Measurements from ENCODE around the gene GDPGP1. TPM values are rescaled to one million over a fixed set of nuclear protein-coding genes. Genes with fewer than 3 reads are reported as not detected.
A peak's percentile ranks its signal among the peaks of the same experiment; 100 is the strongest.

GDPGP1 gene
- total and polyA plus RNA-seq, 2 donors (not counting 1 experiment from before 2014, with no cell fraction given) = 9.3 to 10.4 TPM

DNA sequence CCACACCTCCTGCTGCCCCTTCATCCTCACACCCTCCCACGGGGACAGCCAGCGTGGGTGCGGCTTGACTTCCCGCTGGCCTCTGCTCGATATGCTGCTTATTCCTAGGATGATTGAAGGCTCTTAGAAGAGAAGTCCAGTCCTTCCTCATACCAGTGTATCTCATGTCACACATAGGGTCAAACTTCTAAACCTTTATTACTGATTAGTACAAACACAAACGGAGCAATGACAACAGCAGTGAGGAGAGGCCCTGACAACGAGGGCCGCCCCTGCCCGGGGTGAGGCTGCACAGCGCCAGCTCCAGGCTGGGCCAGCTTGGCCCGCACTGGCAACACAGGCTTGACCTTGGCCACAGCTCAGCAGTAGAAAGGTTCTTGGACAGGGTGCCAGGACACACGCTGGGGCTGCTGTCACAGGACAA is 3.9 kb upstream of the GDPGP1 start:
- CTCF ChIA-PET = interaction anchor here (0.8 to 4.7 kb wide), 4 partner anchors 11 to 57 kb away, joined by 3 to 102 read pairs (median 5); partner anchors contain the start of gene SEMA4B
- POLR2A ChIA-PET = interaction anchor here (1.1 to 4.8 kb wide), 4 partner anchors 9 to 39 kb away, joined by 8 to 56 read pairs (median 30); partner anchors contain the start of gene NGRN
- no peaks in the 10 kb centered on the region for H3K9me3 ChIP-seq (ENCODE audit: control extremely low read depth in 1 of 3, control insufficient read depth in 2 of 3, insufficient read depth in 1 of 3, low read length in 2 of 3)
- H2AFZ ChIP-seq (ENCODE audit: insufficient read depth, low read depth, low read length, poor library complexity, severe bottlenecking) = no peak overlapping the region
- H3K4me3 ChIP-seq (ENCODE audit: control extremely low read depth in 1 of 5, extremely low read depth in 1 of 5, insufficient read depth in 1 of 5, low read depth in 2 of 5, low read length in 4 of 5) = no peak overlapping the region
- peaks cover 0 to 60% of the 10 kb centered on the region in 2 experiments for H3K36me3 ChIP-seq (replicated peaks in 1 of 2; ENCODE audit: control extremely low read depth in 1 of 2, control insufficient read depth in 1 of 2, extremely low read depth in 1 of 2, insufficient read depth in 2 of 2, low read length in 1 of 2)
- peaks cover 51% of the 10 kb centered on the region for H3K4me1 Mint-ChIP-seq
- H3K9ac ChIP-seq (ENCODE audit: low read length) = peak overlapping the region; percentile 42
- H3K27me3 Mint-ChIP-seq = no peaks in the 10 kb centered on the region
- H4K20me1 ChIP-seq (ENCODE audit: control insufficient read depth, insufficient read depth, low read length, poor library complexity, severe bottlenecking) = peaks cover 45% of the 10 kb centered on the region
- TF ChIP-seq CTCF (IDR thresholded peaks at IDR 0.05) (no peak), EZH2 (IDR thresholded peaks at IDR 0.05; ENCODE audit: borderline replicate concordance, insufficient read depth, low read depth, low read length, poor library complexity, severe bottlenecking) (no peak)
- H3K27me3 ChIP-seq (replicated peaks in 1 of 4; ENCODE audit: control extremely low read depth in 1 of 4, control insufficient read depth in 3 of 4, insufficient read depth in 4 of 4, low read length in 3 of 4) = no peaks in the 10 kb centered on the region
- intact Hi-C loops (cut with micrococcal nuclease) = loop anchor here (5.0 kb wide), 3 partner anchors 57 to 172 kb away; partner anchors contain the start of gene IDH2
- peak overlapping the region; percentile 90 for H3K4me2 ChIP-seq (replicated peaks; ENCODE audit: low read depth, low read length, poor library complexity, severe bottlenecking)
- H3K4me3 Mint-ChIP-seq = peak overlapping the region; percentile 64
- WGBS (ENCODE audit: insufficient coverage) = 93% methylated on average over 5 of the region's 12 CpGs
- peaks cover 40 to 49% of the 10 kb centered on the region in 2 donors for H3K4me1 ChIP-seq (ENCODE audit: control insufficient read depth in 2 of 2, insufficient read depth in 2 of 2, low read length in 2 of 2)
- no peaks in the 10 kb centered on the region for H3K9me3 Mint-ChIP-seq (ENCODE audit: insufficient read depth)
- DNase-seq (no peak), ATAC-seq (ENCODE audit: low read depth) (no peak)
- peaks cover 41% of the 10 kb centered on the region for H3K79me2 ChIP-seq (ENCODE audit: control insufficient read depth, insufficient read depth, low read length)
- H3K27ac Mint-ChIP-seq = peak overlapping the region; percentile 97
- peak overlapping the region; percentile 88 to 99 for H3K27ac ChIP-seq (ENCODE audit: low read length in 2 of 2)

DNA sequence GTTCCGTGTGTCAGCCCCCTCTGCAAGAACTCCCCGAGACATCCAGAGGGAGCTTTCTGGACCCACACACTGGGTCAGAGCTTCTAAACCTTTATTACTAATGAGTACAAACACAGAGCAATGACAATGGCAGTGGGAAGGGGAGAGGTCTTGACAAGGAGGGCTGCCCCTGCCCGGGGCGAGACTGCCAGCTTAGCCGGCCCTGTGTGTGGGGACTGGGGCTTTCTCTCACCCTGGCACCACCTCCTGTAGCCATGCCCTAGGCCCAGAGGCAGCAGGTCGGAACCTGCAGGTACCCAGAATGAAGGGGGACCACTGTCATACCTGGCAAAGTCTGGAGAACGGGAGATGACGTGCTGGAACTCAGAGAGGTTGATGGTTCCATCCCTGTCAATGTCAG is 3.4 kb upstream of the GDPGP1 start:
- peak overlapping the region; percentile 97 for H3K4me3 Mint-ChIP-seq
- WGBS (ENCODE audit: insufficient coverage) = 93% methylated on average over 5 of the region's 8 CpGs
- intact Hi-C loops (cut with micrococcal nuclease) = loop anchor here (1.0 to 5.0 kb wide), 4 partner anchors 11 to 172 kb away; partner anchors contain the start of gene IDH2
- peak overlapping the region in 3 of 5 experiments; percentile 5 to 38 (median 6) for H3K4me3 ChIP-seq (ENCODE audit: control extremely low read depth in 1 of 5, extremely low read depth in 1 of 5, insufficient read depth in 1 of 5, low read depth in 2 of 5, low read length in 4 of 5)
- H3K27ac Mint-ChIP-seq = peak overlapping the region; percentile 97
- H3K27me3 ChIP-seq (replicated peaks in 1 of 4; ENCODE audit: control extremely low read depth in 1 of 4, control insufficient read depth in 3 of 4, insufficient read depth in 4 of 4, low read length in 3 of 4) = no peaks in the 10 kb centered on the region
- H3K9ac ChIP-seq (ENCODE audit: low read length) = peak overlapping the region; percentile 42
- DNase-seq (no peak), ATAC-seq (ENCODE audit: low read depth) (no peak)
- peaks cover 0 to 55% of the 10 kb centered on the region in 2 experiments for H3K36me3 ChIP-seq (replicated peaks in 1 of 2; ENCODE audit: control extremely low read depth in 1 of 2, control insufficient read depth in 1 of 2, extremely low read depth in 1 of 2, insufficient read depth in 2 of 2, low read length in 1 of 2)
- H3K4me1 Mint-ChIP-seq = peaks cover 52% of the 10 kb centered on the region
- H2AFZ ChIP-seq (ENCODE audit: insufficient read depth, low read depth, low read length, poor library complexity, severe bottlenecking) = peak overlapping the region; percentile 31
- H3K79me2 ChIP-seq (ENCODE audit: control insufficient read depth, insufficient read depth, low read length) = peaks cover 36% of the 10 kb centered on the region
- TF ChIP-seq EZH2 (IDR thresholded peaks at IDR 0.05; ENCODE audit: borderline replicate concordance, insufficient read depth, low read depth, low read length, poor library complexity, severe bottlenecking) (no peak), CTCF (IDR thresholded peaks at IDR 0.05) (no peak)
- no peaks in the 10 kb centered on the region for H3K9me3 Mint-ChIP-seq (ENCODE audit: insufficient read depth)
- CTCF ChIA-PET = interaction anchor here (0.8 to 4.7 kb wide), 5 partner anchors 11 to 56 kb away, joined by 3 to 102 read pairs (median 7); partner anchors contain the start of gene SEMA4B
- H3K4me1 ChIP-seq (ENCODE audit: control insufficient read depth in 2 of 2, insufficient read depth in 2 of 2, low read length in 2 of 2) = peaks cover 40 to 50% of the 10 kb centered on the region in 2 donors
- peak overlapping the region; percentile 88 to 99 for H3K27ac ChIP-seq (ENCODE audit: low read length in 2 of 2)
- POLR2A ChIA-PET = interaction anchor here (1.0 to 4.8 kb wide), 9 partner anchors 10 to 705 kb away, joined by 3 to 56 read pairs (median 5); partner anchors contain the start of genes NGRN and SEMA4B
- no peaks in the 10 kb centered on the region for H3K27me3 Mint-ChIP-seq
- H3K9me3 ChIP-seq (ENCODE audit: control extremely low read depth in 1 of 3, control insufficient read depth in 2 of 3, insufficient read depth in 1 of 3, low read length in 2 of 3) = no peaks in the 10 kb centered on the region
- H3K4me2 ChIP-seq (replicated peaks; ENCODE audit: low read depth, low read length, poor library complexity, severe bottlenecking) = peak overlapping the region; percentile 90
- H4K20me1 ChIP-seq (ENCODE audit: control insufficient read depth, insufficient read depth, low read length, poor library complexity, severe bottlenecking) = peaks cover 39% of the 10 kb centered on the region
